ENCODE measurements around the gene PDE1A.

- TF ChIP-seq CTCF (IDR thresholded peaks at IDR 0.05) (peak; percentile 76 to 86 (median 83)), POLR2A (IDR thresholded peaks at IDR 0.05) (no peak)
Measured at GRCh38 chr2:182186132-182186735, 240.6 kb downstream of the PDE1A start.

Measured in prostate gland (tissue), 2 donors.